Cardiac muscle cell (in vitro differentiated cells and primary cell): ENCODE results near the gene GALNT9. TPM values are rescaled to one million over a fixed set of nuclear protein-coding genes. Genes with fewer than 3 reads are reported as not detected.

Experiments
- DNase-seq, 2 donors: peaks; one replicate each; pipeline versions ENCODE4 v3.0.0 to v3.0.0-alpha.2; 2010 to 2017; ENCODE audit warnings: low read depth in 1 of 2, low spot score in 1 of 2
- H3K27ac ChIP-seq: fragments of 200-600 bp; sonication (generic); 2 replicates; pipeline ENCODE4 v1.5.1; 2016
- H3K27me3 ChIP-seq: fragments of 200-600 bp; sonication (generic); 2 replicates; pipeline ENCODE4 v1.6.0; 2016; ENCODE audit warnings: control low read depth
- H3K36me3 ChIP-seq: fragments of 200-600 bp; sonication (generic); 2 replicates; pipeline ENCODE4 v1.5.1; 2016; ENCODE audit warnings: control low read depth
- H3K4me1 ChIP-seq: fragments of 200-600 bp; sonication (generic); 2 replicates; pipeline ENCODE4 v1.8.1; 2017; ENCODE audit warnings: low read depth, mild to moderate bottlenecking, mixed run types
- H3K4me3 ChIP-seq: fragments of 200-600 bp; sonication (generic); 2 replicates; pipeline ENCODE4 v1.5.1; 2016; ENCODE audit warnings: mild to moderate bottlenecking
- H3K9me3 ChIP-seq: fragments of 200-600 bp; sonication (generic); 2 replicates; pipeline ENCODE4 v1.5.1; 2017; ENCODE audit warnings: low read depth, mild to moderate bottlenecking, control low read depth
- polyA plus RNA-seq: library from polyadenylated mRNA; unstranded; fragments of >200 nt; fragmentation: Nextera tagmentation; extraction: Ambion mirVana; gene quantifications from 2 replicates; pipeline ENCODE4 v1.2.1, GENCODE V29; 2016
- total RNA-seq: library from RNA; depleted of rRNA; stranded (reverse); fragments of >200 nt; gene quantifications from 2 replicates; pipeline ENCODE4 v1.2.3, GENCODE V29; 2016
- TF ChIP-seq, protein P1 (sequence below): IDR thresholded peaks from 2 replicates; pipeline ENCODE4 v1.5.1; 2012; ENCODE audit warnings: low read depth, mild to moderate bottlenecking, low read length

The GALNT9 gene
- total and polyA plus RNA-seq, 2 experiments from 2014 or later, result 0.42 to 0.45 TPM

DNA sequence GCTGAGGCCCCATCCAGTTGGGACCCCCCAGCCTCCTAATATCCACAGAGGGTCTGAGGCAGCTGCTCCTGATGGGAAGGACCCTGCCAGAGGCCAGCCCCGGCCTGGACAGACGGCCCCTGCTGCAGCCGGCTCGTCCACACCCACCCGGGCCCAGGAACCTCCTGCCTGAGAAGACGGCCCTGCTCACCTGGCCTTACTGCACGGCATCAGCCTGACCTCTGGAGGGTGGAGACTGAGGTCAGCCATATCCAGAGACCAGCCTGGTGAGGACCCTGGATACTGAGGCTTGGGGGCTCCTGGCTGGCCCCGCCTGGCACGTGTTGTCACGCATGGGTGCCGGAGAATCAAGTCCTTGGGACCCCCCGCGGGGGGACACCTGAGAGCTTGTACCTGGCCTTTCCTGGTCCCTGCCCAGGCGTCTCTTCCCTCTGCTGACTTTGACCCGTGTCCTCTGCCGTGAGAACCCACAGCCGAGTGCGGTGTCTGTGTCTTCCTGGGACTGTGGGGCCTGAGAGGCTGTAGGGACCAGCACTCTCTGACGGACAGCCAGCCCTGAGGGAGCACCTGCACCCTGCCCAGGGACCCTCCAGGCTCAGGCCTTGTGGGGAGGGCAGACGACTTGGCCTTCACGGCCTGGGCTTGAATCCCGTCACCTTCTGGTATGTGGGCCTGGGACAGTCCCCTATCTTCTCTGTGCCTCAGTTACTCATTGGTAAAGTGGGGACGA is 127.8 kb downstream of the GALNT9 start:
- Histone ChIP-seq H3K27me3 (peaks cover 25% of the 10 kb centered on the region), H3K4me1 (no peaks in the 10 kb centered on the region), H3K27ac (no peak overlapping the region), H3K4me3 (no peak overlapping the region), H3K36me3 (no peaks in the 10 kb centered on the region), H3K9me3 (no peaks in the 10 kb centered on the region)
- TF ChIP-seq, protein P1, sequence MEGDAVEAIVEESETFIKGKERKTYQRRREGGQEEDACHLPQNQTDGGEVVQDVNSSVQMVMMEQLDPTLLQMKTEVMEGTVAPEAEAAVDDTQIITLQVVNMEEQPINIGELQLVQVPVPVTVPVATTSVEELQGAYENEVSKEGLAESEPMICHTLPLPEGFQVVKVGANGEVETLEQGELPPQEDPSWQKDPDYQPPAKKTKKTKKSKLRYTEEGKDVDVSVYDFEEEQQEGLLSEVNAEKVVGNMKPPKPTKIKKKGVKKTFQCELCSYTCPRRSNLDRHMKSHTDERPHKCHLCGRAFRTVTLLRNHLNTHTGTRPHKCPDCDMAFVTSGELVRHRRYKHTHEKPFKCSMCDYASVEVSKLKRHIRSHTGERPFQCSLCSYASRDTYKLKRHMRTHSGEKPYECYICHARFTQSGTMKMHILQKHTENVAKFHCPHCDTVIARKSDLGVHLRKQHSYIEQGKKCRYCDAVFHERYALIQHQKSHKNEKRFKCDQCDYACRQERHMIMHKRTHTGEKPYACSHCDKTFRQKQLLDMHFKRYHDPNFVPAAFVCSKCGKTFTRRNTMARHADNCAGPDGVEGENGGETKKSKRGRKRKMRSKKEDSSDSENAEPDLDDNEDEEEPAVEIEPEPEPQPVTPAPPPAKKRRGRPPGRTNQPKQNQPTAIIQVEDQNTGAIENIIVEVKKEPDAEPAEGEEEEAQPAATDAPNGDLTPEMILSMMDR, result no peak
- DNase-seq, result no peak

GRCh38 chr12:132200800-132201199 is 128.6 kb downstream of the GALNT9 start:
- Histone ChIP-seq H3K36me3 (no peaks in the 10 kb centered on the region), H3K9me3 (no peaks in the 10 kb centered on the region), H3K27ac (no peak overlapping the region), H3K27me3 (peaks cover 19% of the 10 kb centered on the region), H3K4me1 (no peaks in the 10 kb centered on the region), H3K4me3 (no peak overlapping the region)
- DNase-seq, result no peak
- TF ChIP-seq, protein P1, result no peak

DNA sequence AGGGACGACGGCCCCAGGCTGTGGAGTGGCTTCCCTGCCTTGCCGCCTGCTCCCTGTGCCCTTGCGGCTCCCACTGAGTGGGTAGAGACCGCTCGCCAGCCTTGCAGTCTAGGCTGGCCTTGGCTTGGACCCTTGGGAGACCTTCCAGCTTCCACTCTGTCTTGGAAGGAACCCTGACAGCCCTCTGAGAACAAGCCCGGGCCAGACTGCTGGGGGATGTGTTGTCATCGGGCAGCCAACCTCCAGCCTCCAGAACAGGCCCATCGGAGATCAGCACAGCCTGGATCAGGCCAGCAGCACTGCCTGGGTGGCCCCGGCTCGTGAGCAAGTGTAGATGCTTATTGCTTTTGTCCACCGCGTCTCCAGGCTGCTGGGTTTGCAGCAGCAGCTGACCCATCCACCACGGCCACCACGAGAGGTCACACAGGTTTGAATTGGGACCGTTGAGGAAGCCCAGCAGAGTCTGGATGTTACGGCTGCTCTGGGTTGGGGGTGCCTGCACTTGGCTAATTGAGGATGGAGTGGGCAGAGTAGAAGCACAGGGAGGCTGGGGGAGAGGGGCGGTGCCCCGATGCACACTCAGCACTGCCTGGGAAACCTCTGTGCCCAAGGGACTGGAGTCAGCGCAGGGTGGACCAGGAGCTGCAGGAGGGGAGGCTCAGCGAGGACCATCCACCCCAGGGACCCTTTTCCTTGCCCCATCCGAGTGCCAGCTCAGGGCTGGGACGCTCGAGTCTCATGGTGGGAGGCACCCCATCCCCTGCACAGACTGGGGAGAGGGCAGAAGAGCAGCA is 129.7 kb downstream of the GALNT9 start:
- Histone ChIP-seq H3K27me3 (peaks cover 8% of the 10 kb centered on the region), H3K9me3 (no peaks in the 10 kb centered on the region)
- TF ChIP-seq, protein P1, result no peak

DNA sequence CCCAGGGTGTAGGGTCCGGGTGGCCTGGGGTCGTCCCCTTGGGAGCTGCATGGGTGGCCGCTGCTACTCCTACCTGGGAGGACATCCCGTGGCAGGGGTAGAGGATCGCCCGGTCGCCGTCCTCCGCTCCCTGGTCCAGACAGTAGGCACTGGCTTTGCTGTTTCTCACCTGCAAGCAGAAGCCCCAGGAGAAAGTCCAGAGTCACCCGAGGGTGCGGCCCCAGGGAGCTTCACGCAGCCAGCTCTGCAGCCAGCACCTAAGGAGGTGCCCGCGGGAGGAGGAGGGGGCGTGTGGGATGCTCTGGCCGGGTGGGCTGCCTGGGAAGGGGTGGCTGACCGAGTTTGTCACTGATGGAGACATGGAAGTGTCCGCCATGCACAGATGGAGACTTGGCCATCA is 130.3 kb downstream of the GALNT9 start:
- peaks cover 2% of the 10 kb centered on the region for H3K27me3 ChIP-seq
- no peak overlapping the region for H3K27ac ChIP-seq
- no peaks in the 10 kb centered on the region for H3K36me3 ChIP-seq
- no peak for DNase-seq
- H3K9me3 ChIP-seq, result no peaks in the 10 kb centered on the region
- TF ChIP-seq, protein P1, result no peak
- H3K4me1 ChIP-seq, result no peaks in the 10 kb centered on the region
- no peak overlapping the region for H3K4me3 ChIP-seq

More for the DNA sequence above, 129.7 kb downstream of the GALNT9 start:
- H3K4me3 ChIP-seq, result no peak overlapping the region
- no peaks in the 10 kb centered on the region for H3K36me3 ChIP-seq
- no peak for DNase-seq
- no peak overlapping the region for H3K27ac ChIP-seq
- H3K4me1 ChIP-seq, result no peaks in the 10 kb centered on the region

- H3K4me1 ChIP-seq, result no peaks in the 10 kb centered on the region
- H3K27me3 ChIP-seq, result no peaks in the 10 kb centered on the region
- H3K9me3 ChIP-seq, result no peaks in the 10 kb centered on the region
- no peaks in the 10 kb centered on the region for H3K36me3 ChIP-seq
- peak in 1 of 2 donors; percentile 44 for DNase-seq
- TF ChIP-seq, protein P1, result no peak
- no peak overlapping the region for H3K27ac ChIP-seq
- no peak overlapping the region for H3K4me3 ChIP-seq
Observed at GRCh38 chr12:132197581-132198354, 131.6 kb downstream of the GALNT9 start.
